HepG2 (cell line): ENCODE results near the gene CSTPP1. TPM values are rescaled to one million over a fixed set of nuclear protein-coding genes. Genes with fewer than 3 reads are reported as not detected.

ENCODE experiments used
- CAMTA2 ChIP-seq: sonication (generic); formaldehyde crosslinking; IDR thresholded peaks from 2 replicates; pipeline ENCODE4 v1.4.0; 2020; ENCODE audit warnings: mild to moderate bottlenecking, missing genetic modification reagents, borderline replicate concordance
- EP300 ChIP-seq, 3 experiments: sonication (generic) in 1 of 3; formaldehyde crosslinking in 1 of 3; IDR thresholded peaks; 2 replicates each; pipeline versions ENCODE4 v1.5.1 to v1.6.1; 2011 to 2020; ENCODE audit warnings: low read depth in 2 of 3, low read length in 2 of 3, borderline replicate concordance in 1 of 3, improper control_type of control experiment in 1 of 3, mild to moderate bottlenecking in 1 of 3, missing genetic modification reagents in 1 of 3, moderate library complexity in 1 of 3
- FOSL2 ChIP-seq: sonication (generic); formaldehyde crosslinking; IDR thresholded peaks from 2 replicates; pipeline ENCODE4 v1.4.0; 2020; ENCODE audit warnings: missing genetic modification reagents
- IRX3 ChIP-seq: sonication (generic); formaldehyde crosslinking; IDR thresholded peaks from 2 replicates; pipeline ENCODE4 v1.8.1; 2023; ENCODE audit warnings: mild to moderate bottlenecking, low read depth, missing genetic modification reagents, borderline replicate concordance
- NFE2L2 ChIP-seq: fragments of 150-350 bp; IDR thresholded peaks from 2 replicates; pipeline ENCODE4 v1.6.1; 2014; ENCODE audit warnings: low read length
- RXRB ChIP-seq: IDR thresholded peaks from 2 replicates; pipeline ENCODE4 v1.6.1; 2016; ENCODE audit warnings: borderline replicate concordance, missing genetic modification reagents, missing compliant biosample characterization
- SOX6 ChIP-seq, 2 experiments: fragments of 450-650 bp in 1 of 2; sonication (generic) in 1 of 2; formaldehyde crosslinking in 1 of 2; IDR thresholded peaks; 2 replicates each; pipeline versions ENCODE4 v1.4.0 to v1.6.1; 2017 to 2020; ENCODE audit warnings: antibody characterized with exemption in 1 of 2, mild to moderate bottlenecking in 1 of 2, missing genetic modification reagents in 1 of 2
- SUZ12 ChIP-seq: fragments of 150-350 bp; IDR thresholded peaks from 2 replicates; pipeline ENCODE4 v1.6.1; 2014; ENCODE audit warnings: low read depth, low read length
- XBP1 ChIP-seq: sonication (generic); formaldehyde crosslinking; IDR thresholded peaks from 2 replicates; pipeline ENCODE4 v1.5.0; 2020; ENCODE audit warnings: missing genetic modification reagents
- ZFP37 ChIP-seq: sonication (generic); formaldehyde crosslinking; IDR thresholded peaks from 2 replicates; pipeline ENCODE4 v1.4.0; 2020; ENCODE audit warnings: missing genetic modification reagents, borderline replicate concordance
- ZKSCAN8 ChIP-seq: IDR thresholded peaks from 2 replicates; pipeline ENCODE4 v1.6.1; 2016; ENCODE audit warnings: borderline replicate concordance, missing genetic modification reagents, missing compliant biosample characterization
- ZNF333 ChIP-seq: sonication (generic); formaldehyde crosslinking; IDR thresholded peaks from 2 replicates; pipeline ENCODE4 v1.4.0; 2020; ENCODE audit warnings: mild to moderate bottlenecking, missing genetic modification reagents, borderline replicate concordance
- ZNF629 ChIP-seq: sonication (generic); formaldehyde crosslinking; conservative IDR thresholded peaks from 2 replicates; pipeline ENCODE4 v1.5.0; 2020; ENCODE audit warnings: missing genetic modification reagents
- ZNF644 ChIP-seq: IDR thresholded peaks from 2 replicates; pipeline ENCODE4 v1.6.1; 2016; ENCODE audit warnings: low read depth
- ZNF652 ChIP-seq: IDR thresholded peaks from 2 replicates; pipeline ENCODE4 v1.6.1; 2016; ENCODE audit warnings: low read depth, borderline replicate concordance
- polyA plus RNA-seq, 8 experiments: library from polyadenylated mRNA; depleted of rRNA in 3 of 8; stranded (reverse) in 7 of 8; unstranded in 1 of 8; fragments of >200 nt; fragmentation: Illumina TruSeq in 4 of 8; extraction: Trizol in 4 of 8; gene quantifications; 2 replicates each; pipeline versions ENCODE4 v1.2.1 to v1.2.3, GENCODE V29; 2011 to 2016; ENCODE audit warnings: low read depth in 4 of 8, missing spikeins in 1 of 8, mixed read lengths in 1 of 8; ENCODE audit not compliant: insufficient read depth in 1 of 8
- total RNA-seq, 5 experiments: library from RNA; depleted of rRNA; stranded (reverse); fragments of >200 nt; fragmentation: Illumina TruSeq; extraction: Trizol; gene quantifications; 2 replicates each; pipeline ENCODE4 v1.2.3, GENCODE V29; 2016; ENCODE audit warnings: low read depth in 1 of 5
- TF ChIP-seq, protein P1 (sequence below): sonication (generic); formaldehyde crosslinking; IDR thresholded peaks from 2 replicates; pipeline ENCODE4 v1.4.0; 2020; ENCODE audit warnings: mild to moderate bottlenecking, missing genetic modification reagents
- TF ChIP-seq, protein P2 (sequence below): sonication (generic); formaldehyde crosslinking; IDR thresholded peaks from 2 replicates; pipeline ENCODE4 v1.4.0; 2020; ENCODE audit warnings: low read depth, mild to moderate bottlenecking, missing genetic modification reagents
- TF ChIP-seq, protein P3 (sequence below): sonication (generic); formaldehyde crosslinking; IDR thresholded peaks from 2 replicates; pipeline ENCODE4 v1.4.0; 2020; ENCODE audit warnings: mild to moderate bottlenecking, missing genetic modification reagents
- TF ChIP-seq, protein P4 (sequence below): sonication (generic); formaldehyde crosslinking; IDR thresholded peaks from 2 replicates; pipeline ENCODE4 v1.5.0; 2020; ENCODE audit warnings: mild to moderate bottlenecking, missing genetic modification reagents
- TF ChIP-seq, protein P5 (sequence below): sonication (generic); formaldehyde crosslinking; IDR thresholded peaks from 2 replicates; pipeline ENCODE4 v1.4.0; 2020; ENCODE audit warnings: mild to moderate bottlenecking, missing genetic modification reagents

The CSTPP1 gene
- total and polyA plus RNA-seq, 2 of the 13 experiments (the other 11 are each of a cell fraction or from before 2014, with no cell fraction given), result 12.3 to 14.6 TPM

DNA sequence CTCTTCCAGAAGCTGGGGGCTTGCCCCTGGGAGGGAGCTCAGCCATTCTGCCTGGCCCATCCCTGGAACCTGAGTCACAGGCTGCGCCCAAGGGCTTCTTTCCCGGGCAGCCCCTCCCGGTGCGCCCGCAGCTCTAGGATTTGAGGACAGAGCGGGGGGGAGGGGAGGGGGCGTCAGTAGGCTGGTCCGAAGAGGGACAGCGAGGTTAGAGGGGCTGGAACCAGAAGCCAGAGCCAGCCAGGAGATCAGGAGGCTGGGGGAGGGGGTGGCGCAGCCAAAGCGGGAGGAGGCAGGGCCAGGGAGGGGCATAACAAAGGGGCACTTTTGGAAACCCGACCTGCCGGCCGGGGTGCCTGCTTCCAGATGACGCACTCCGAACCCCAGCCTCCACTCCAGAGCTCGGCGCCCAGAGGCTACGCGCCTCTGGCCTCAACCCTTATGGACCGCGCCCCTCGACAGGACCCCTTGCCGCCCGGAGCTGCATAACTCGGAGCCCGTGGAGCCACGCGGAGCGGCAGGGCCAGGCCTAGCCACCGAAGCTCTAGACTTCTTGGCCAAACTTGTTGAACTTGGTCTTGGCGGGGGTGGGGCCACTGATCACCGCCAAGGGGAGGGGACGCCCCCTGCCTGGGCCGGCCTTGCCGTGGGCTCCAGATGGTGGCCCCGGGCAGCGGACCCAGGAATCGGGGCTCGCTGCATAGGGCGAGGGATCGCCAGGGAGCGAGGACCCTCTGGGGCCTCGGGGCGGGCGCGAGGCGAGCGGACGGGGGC, 248.9 kb downstream of the CSTPP1 start (continued):
- TF ChIP-seq, protein P1, sequence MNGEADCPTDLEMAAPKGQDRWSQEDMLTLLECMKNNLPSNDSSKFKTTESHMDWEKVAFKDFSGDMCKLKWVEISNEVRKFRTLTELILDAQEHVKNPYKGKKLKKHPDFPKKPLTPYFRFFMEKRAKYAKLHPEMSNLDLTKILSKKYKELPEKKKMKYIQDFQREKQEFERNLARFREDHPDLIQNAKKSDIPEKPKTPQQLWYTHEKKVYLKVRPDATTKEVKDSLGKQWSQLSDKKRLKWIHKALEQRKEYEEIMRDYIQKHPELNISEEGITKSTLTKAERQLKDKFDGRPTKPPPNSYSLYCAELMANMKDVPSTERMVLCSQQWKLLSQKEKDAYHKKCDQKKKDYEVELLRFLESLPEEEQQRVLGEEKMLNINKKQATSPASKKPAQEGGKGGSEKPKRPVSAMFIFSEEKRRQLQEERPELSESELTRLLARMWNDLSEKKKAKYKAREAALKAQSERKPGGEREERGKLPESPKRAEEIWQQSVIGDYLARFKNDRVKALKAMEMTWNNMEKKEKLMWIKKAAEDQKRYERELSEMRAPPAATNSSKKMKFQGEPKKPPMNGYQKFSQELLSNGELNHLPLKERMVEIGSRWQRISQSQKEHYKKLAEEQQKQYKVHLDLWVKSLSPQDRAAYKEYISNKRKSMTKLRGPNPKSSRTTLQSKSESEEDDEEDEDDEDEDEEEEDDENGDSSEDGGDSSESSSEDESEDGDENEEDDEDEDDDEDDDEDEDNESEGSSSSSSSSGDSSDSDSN (CRISPR knock-in tag), result peak; percentile 50
- TF ChIP-seq, protein P2, sequence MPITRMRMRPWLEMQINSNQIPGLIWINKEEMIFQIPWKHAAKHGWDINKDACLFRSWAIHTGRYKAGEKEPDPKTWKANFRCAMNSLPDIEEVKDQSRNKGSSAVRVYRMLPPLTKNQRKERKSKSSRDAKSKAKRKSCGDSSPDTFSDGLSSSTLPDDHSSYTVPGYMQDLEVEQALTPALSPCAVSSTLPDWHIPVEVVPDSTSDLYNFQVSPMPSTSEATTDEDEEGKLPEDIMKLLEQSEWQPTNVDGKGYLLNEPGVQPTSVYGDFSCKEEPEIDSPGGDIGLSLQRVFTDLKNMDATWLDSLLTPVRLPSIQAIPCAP (CRISPR knock-in tag), result no peak
- TF ChIP-seq RXRB (CRISPR knock-in tag) (no peak), CAMTA2 (CRISPR knock-in tag) (no peak), ZNF333 (CRISPR knock-in tag) (no peak), ZNF629 (no peak), ZNF652 (CRISPR knock-in tag) (no peak), ZKSCAN8 (CRISPR knock-in tag) (no peak), SOX6 (IDR thresholded peaks at IDR 0.05) (no peak), SOX6 (CRISPR knock-in tag; IDR thresholded peaks at IDR 0.05) (peak; percentile 5; the same call in 1 of the 2 replicates), FOSL2 (CRISPR knock-in tag) (no peak), SUZ12 (no peak), EP300 (IDR thresholded peaks at IDR 0.05; ENCODE audit: low read depth in 2 of 2, low read length in 2 of 2) (0 out of 4 replicates have a peak, but pooled peaks of 1 of the 2 experiments have one; percentile 14), EP300 (CRISPR knock-in tag; IDR thresholded peaks at IDR 0.05; ENCODE audit: borderline replicate concordance) (no peak), NFE2L2 (no peak), IRX3 (CRISPR knock-in tag) (0 out of 2 replicates have a peak, but pooled peaks have one; percentile 10), ZFP37 (CRISPR knock-in tag) (no peak), ZNF644 (CRISPR knock-in tag) (peak; percentile 43; the same call in 1 of the 2 replicates), XBP1 (CRISPR knock-in tag) (no peak)
- TF ChIP-seq, protein P3, sequence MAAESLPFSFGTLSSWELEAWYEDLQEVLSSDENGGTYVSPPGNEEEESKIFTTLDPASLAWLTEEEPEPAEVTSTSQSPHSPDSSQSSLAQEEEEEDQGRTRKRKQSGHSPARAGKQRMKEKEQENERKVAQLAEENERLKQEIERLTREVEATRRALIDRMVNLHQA (CRISPR knock-in tag), result no peak
- TF ChIP-seq, protein P4, sequence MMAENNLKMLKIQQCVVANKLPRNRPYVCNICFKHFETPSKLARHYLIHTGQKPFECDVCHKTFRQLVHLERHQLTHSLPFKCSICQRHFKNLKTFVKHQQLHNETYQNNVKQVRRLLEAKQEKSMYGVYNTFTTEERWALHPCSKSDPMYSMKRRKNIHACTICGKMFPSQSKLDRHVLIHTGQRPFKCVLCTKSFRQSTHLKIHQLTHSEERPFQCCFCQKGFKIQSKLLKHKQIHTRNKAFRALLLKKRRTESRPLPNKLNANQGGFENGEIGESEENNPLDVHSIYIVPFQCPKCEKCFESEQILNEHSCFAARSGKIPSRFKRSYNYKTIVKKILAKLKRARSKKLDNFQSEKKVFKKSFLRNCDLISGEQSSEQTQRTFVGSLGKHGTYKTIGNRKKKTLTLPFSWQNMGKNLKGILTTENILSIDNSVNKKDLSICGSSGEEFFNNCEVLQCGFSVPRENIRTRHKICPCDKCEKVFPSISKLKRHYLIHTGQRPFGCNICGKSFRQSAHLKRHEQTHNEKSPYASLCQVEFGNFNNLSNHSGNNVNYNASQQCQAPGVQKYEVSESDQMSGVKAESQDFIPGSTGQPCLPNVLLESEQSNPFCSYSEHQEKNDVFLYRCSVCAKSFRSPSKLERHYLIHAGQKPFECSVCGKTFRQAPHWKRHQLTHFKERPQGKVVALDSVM (CRISPR knock-in tag), result peak; percentile 79; the same call in 1 of the 2 replicates
- TF ChIP-seq, protein P5, sequence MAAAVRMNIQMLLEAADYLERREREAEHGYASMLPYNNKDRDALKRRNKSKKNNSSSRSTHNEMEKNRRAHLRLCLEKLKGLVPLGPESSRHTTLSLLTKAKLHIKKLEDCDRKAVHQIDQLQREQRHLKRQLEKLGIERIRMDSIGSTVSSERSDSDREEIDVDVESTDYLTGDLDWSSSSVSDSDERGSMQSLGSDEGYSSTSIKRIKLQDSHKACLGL (CRISPR knock-in tag), result no peak; the same call in 1 of the 2 replicates
